Left ventricle myocardium superior (tissue), 1 donor: ENCODE data around the gene POLR1F. TPM values are rescaled to one million over a fixed set of nuclear protein-coding genes. Genes with fewer than 3 reads are reported as not detected.
"Not testable (repeated sequence)": the region's sequence is repeated elsewhere in the genome, so short reads cannot be mapped to it uniquely, and the experiment has no call there.

Experiments
- ATAC-seq: fragments of 200-7000 bp; cut with Tn5 transposase; one replicate; pipeline ENCODE4 v1.9.1; 2020; ENCODE audit warnings: mild to moderate bottlenecking, moderate library complexity
- DNase-seq: peaks from one replicate; pipeline ENCODE4 v3.0.0-alpha.2; 2020
- intact Hi-C: fragments of 100-400 bp; cut with micrococcal nuclease; formaldehyde crosslinking; loops from one replicate; pipeline ENCODE4 v1.11.0; 2022
- microRNA-seq: library from miRNA; unstranded; fragments of <30 nt; microRNA quantifications from one replicate; pipeline ENCODE4 v1.2.0, GENCODE V29; 2020; ENCODE audit warnings: borderline number of aligned reads
- total RNA-seq: library from RNA; stranded (reverse); fragmentation: NEBNext Ultra II Directional; extraction: Animal tissue kit (Norgen Biotek cat#: 25700); gene quantifications from one replicate; pipeline ENCODE4 v1.2.1, GENCODE V29; 2021
- donor health status: DM: no; HTN: yes; CAD: no; lungs with severe emphysema.

POLR1F gene
- total RNA-seq, 1 donor from 2014 or later = 7.7 TPM

DNA sequence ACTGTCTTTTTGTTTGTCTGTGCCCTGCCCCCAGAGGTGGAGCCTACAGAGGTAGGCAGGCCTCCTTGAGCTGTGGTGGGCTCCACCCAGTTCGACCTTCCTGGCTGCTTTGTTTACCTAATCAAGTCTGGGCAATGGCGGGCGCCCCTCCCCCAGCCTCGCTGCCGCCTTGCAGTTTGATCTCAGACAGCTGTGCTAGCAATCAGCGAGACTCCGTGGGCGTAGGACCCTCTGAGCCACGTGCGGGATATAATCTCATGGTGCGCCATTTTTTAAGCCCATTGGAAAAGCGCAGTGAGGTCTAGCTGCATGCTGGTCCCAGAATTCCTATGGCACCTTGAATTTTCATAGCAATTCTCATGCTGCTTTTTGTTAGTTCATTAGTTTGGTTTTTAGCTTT, 19.7 kb downstream of the POLR1F start:
- ATAC-seq, intact Hi-C loops: not testable (repeated sequence)

GRCh38 chr7:19681596-19681995, 27.2 kb downstream of the POLR1F start:
- no peak for ATAC-seq
- DNase-seq = no peak
- intact Hi-C loops = no loop called here

More for the DNA sequence above, 19.7 kb downstream of the POLR1F start:
- not testable (repeated sequence) for DNase-seq

- intact Hi-C loops = no loop called here
- DNase-seq = no peak
- ATAC-seq = no peak
These were observed 31.7 kb downstream of the POLR1F start for GRCh38 chr7:19677180-19677579.

DNA sequence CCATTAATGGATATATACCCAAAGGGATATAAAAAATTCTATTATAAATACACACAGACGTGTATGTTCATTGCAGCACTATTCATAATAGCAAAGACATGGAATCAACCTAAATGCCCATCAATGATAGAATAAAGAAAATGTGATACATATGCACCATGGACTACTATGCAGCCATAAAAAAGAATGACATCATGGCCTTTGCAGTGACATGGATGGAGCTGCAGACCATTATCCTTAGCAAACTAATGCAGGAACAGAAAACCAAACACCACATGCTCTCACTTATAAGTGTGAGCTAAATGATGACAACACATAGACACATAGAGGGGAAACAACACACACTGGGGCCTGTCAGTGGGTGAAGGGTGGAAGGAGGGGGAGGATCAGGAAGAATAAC, 33.0 kb downstream of the POLR1F start:
- intact Hi-C loops = no loop called here
- DNase-seq (no peak), ATAC-seq (no peak)

GRCh38 chr7:19674266-19674960, 34.4 kb downstream of the POLR1F start:
- no peak for ATAC-seq
- DNase-seq = no peak
- intact Hi-C loops = no loop called here

DNA sequence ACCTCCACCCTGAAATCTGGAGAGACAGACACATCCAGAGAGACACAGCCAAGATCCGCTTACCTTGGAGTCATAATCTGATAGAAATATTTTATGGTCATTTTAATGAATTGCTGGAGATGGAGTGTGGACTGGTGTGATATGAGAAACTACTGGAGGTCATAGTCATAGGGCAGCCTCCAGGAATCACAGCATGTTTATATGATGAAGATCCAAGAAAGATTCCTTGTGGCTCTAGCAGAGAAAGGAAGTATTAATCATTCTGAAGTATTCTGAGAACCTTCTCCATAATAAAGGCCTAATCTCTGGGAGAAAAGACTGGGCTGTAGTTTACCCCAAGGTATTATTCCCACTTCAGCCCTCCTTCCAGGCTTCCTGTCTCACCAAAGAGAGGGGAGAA, 38.0 kb downstream of the POLR1F start:
- intact Hi-C loops = no loop called here
- no peak for ATAC-seq
- DNase-seq = no peak

DNA sequence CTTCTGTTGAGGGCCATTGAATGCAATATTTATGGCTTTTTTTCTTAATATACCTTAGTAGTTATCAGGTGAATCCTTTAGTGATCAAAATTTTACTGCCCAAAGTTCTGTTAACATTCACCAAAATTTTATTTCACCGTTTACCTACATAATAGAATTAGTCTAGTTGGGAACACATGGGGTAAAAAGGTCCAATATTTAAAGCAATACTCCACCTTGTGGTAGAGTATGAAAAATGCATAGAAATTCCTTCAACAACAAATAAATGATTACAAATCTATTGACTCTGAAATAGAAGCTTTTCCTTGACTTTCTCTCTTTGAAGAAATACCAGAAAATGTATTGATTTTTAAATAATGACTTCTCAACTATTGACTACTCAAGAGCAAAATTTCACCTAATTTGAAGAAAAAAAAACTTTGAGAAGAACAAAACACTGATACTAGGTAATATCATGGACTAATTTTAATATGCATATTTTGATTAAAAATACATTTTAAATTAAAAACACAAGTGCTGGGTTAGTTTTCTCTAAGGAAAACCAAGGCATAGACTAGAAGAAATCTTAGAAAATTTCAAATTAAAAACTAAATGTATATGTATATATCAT, 43.3 kb downstream of the POLR1F start:
- intact Hi-C loops = no loop called here
- DNase-seq (no peak), ATAC-seq (no peak)

GRCh38 chr7:19663816-19664462, 44.9 kb downstream of the POLR1F start:
- intact Hi-C loops = no loop called here
- ATAC-seq (no peak), DNase-seq (no peak)

GRCh38 chr7:19648791-19649190, 60.0 kb downstream of the POLR1F start:
- DNase-seq = no peak
- ATAC-seq = no peak
- intact Hi-C loops = no loop called here

Small RNA genes within 50 kb of the gene (microRNA-seq; reads per million reads assigned to microRNA genes)
- not detected for gene MIR3146

Other genes starting within 250 kb of the POLR1F start
- not detected for gene TMEM196, start 64.6 kb upstream of the POLR1F start, total RNA-seq